GM12872 (cell line): Measurements from ENCODE around the gene SMTN.

Source experiments
- TF ChIP-seq, protein P1 (sequence below): IDR thresholded peaks from 3 replicates; pipeline ENCODE4 v1.5.1; 2011; ENCODE audit warnings: low read depth, mild to moderate bottlenecking, low read length, moderate library complexity; ENCODE audit not compliant: insufficient read depth

Gene SMTN

GRCh38 chr22:31062566-31063230 lies 18.4 kb upstream of the SMTN start:
- TF ChIP-seq, protein P1, sequence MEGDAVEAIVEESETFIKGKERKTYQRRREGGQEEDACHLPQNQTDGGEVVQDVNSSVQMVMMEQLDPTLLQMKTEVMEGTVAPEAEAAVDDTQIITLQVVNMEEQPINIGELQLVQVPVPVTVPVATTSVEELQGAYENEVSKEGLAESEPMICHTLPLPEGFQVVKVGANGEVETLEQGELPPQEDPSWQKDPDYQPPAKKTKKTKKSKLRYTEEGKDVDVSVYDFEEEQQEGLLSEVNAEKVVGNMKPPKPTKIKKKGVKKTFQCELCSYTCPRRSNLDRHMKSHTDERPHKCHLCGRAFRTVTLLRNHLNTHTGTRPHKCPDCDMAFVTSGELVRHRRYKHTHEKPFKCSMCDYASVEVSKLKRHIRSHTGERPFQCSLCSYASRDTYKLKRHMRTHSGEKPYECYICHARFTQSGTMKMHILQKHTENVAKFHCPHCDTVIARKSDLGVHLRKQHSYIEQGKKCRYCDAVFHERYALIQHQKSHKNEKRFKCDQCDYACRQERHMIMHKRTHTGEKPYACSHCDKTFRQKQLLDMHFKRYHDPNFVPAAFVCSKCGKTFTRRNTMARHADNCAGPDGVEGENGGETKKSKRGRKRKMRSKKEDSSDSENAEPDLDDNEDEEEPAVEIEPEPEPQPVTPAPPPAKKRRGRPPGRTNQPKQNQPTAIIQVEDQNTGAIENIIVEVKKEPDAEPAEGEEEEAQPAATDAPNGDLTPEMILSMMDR, result no peak

GRCh38 chr22:31064369-31064768 lies 16.7 kb upstream of the SMTN start:
- TF ChIP-seq, protein P1, result no peak

DNA sequence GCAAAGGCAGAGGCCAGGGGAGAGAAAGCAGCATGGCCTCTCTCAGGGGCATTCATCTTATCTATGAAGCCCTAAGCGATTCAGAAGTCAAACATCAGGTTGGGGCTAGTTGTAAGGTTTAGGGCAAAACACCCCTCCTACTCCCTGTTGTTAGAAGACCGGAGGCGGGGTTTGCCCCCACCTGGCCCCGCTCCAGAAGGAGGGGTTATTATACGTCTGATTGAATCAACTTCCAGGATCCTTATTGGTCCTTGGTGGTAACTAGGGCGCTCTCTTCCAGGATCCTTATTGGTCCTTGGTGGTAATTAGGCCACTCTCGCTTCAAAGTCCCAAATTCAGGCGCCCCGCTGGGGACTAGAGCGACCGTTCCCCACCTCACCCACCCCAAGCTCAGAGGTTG lies 12.1 kb upstream of the SMTN start:
- TF ChIP-seq, protein P1, result no peak

DNA sequence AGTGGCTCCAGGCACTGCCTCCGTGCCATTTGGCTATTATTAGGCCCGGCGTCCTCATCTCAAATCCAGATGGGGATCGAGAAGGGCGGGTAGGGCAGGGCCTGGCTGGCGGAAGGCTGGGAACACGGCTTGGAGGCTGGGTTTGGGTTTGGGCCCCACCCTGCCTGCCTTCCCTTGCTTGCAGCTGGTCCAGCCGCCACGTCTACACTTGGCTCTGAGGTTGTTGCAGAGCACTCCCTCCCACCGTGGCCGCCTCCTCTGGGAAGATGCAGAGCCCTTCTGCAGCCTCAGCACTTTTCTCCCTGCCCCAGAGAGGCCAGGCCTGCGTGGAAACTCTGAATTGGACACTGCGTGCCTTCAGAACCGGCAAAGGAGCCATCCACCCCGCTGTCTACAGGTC lies 5.2 kb upstream of the SMTN start:
- TF ChIP-seq, protein P1, result no peak

DNA sequence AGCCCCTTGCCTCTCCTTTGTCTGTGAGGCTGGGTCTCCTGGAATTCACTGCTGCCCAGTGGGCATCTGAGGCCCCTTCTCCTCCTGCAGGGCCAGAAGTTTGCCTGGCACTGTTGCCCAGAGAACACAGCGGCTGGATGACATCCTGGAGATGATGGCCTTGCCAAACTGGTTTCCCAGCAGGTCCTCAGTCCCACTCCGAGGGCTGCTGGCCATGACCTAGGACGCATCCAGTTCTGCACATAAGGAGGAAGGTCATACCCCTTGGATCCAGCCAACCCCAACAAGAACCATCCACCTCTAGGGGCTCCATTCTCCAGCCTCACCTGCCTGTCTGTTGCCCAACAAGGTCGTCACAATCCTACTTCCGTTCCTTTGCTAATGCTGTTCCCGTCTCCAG lies 3.4 kb upstream of the SMTN start:
- TF ChIP-seq, protein P1, result no peak

- TF ChIP-seq, protein P1, result no peak
Measured at GRCh38 chr22:31079095-31079642, 1.9 kb upstream of the SMTN start.

DNA sequence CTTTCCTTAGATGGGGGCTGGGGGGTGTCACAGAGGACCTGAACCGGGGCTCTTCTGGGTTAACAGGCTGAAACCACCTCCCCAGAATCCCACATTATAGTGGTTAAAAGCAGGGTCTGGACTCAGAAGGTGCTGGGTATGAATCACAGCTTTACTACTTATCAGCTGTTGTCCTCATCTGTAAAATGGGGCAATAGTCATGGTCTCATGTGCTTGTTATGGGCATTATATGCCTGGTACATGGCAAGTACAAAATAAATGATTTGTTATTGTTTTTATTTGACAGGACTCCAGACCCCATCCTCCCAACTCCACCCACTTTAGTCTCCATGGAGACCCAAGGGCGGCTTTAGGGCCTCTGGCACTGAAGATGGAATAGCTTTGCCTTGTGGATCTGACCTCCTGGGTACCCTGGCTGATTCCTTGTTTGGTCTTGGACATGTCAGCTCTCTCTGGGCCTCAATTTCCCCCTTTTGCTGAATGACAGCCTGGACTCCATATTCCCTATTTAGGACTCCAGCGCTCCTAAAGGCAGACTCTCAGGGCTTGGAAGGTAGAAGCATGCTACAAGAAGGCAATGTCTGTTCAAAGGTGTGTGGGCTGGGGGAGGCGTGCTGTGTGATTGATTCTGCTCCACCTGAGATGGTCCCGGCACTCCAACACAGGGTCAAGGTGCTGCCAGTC lies 812 bp upstream of the SMTN start:
- TF ChIP-seq, protein P1, result no peak
